NT2/D1 (cell line): ENCODE results near the gene PUDP.
A peak's percentile ranks its signal among the peaks of the same experiment; 100 is the strongest.

Experiments used
- DNase-seq: peaks from one replicate; pipeline ENCODE4 v3.0.0-alpha.2; 2011; ENCODE audit warnings: low read depth, low spot score
- H3K27me3 ChIP-seq: 2 replicates; pipeline ENCODE4 v1.6.0; 2011; ENCODE audit warnings: mild to moderate bottlenecking; ENCODE audit not compliant: insufficient read length, insufficient read depth
- H3K36me3 ChIP-seq: 2 replicates; pipeline ENCODE4 v1.6.1; 2011; ENCODE audit warnings: mild to moderate bottlenecking, low read length, mixed read lengths; ENCODE audit not compliant: insufficient read depth, insufficient read length
- H3K4me1 ChIP-seq: 2 replicates; pipeline ENCODE4 v1.5.1; 2011; ENCODE audit not compliant: insufficient read depth, insufficient read length
- H3K4me3 ChIP-seq: 2 replicates; pipeline ENCODE4 v1.5.1; 2011; ENCODE audit warnings: low read depth; ENCODE audit not compliant: insufficient read length
- H3K9ac ChIP-seq: 2 replicates; pipeline ENCODE4 v1.6.0; 2011; ENCODE audit warnings: low read depth; ENCODE audit not compliant: insufficient read length
- H3K9me3 ChIP-seq: 2 replicates; pipeline ENCODE4 v1.5.1; 2011; ENCODE audit warnings: mild to moderate bottlenecking, low read length; ENCODE audit not compliant: insufficient read depth
- SUZ12 ChIP-seq: IDR thresholded peaks from 2 replicates; pipeline ENCODE4 v1.6.1; 2011; ENCODE audit not compliant: insufficient read length, insufficient read depth; ENCODE audit errors: extremely low read depth
- YY1 ChIP-seq: IDR thresholded peaks from 2 replicates; pipeline ENCODE4 v1.6.1; 2011; ENCODE audit not compliant: insufficient read length, insufficient read depth
- ZNF274 ChIP-seq: IDR thresholded peaks from 2 replicates; pipeline ENCODE4 v1.6.1; 2011; ENCODE audit warnings: mild to moderate bottlenecking, low read depth, low read length

The PUDP gene

DNA sequence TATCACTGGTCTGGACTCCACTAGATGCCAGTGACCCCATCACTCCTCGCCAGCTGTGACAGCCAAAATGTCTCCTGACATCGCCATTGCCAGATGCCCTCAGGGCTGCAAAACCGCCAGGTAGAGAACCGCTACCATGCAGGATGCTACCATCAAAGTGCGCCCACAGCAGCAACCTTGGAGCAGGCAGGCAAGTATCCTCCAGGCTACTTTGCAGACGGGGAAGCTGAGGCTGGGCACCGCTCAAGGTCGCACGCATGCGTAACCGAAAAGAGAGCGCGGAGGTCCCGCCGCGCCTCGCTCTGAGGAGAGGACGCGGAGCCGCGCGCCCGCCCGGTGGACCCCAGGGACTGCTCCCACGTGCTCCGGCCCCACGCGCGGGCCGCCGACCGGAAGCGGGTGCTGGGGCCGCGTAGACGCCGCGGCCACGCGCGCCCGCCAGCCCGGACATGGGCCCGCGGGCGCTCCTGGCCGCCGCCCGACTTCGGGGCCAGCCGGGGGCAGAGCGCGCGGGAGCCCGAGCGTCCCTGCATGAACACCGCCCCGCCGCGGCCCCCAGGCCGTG, 458 bp downstream of the PUDP start, which contains the start of gene STS:
Gene STS, plus strand, starts transcription at position 300 of the 565 bp plus-strand sequence. CDS start 105,488 bp downstream, outside the sequence.
- H3K9me3 ChIP-seq = no peaks in the 10 kb centered on the region
- H3K36me3 ChIP-seq = no peaks in the 10 kb centered on the region
- peaks cover 2% of the 10 kb centered on the region for H3K4me1 ChIP-seq
- DNase-seq = no peak
- H3K27me3 ChIP-seq = no peaks in the 10 kb centered on the region
- H3K4me3 ChIP-seq = peak within 1 kb of the TSS; percentile 65
- H3K9ac ChIP-seq = peak within 1 kb of the TSS; percentile 91
- TF ChIP-seq YY1 (no peak), SUZ12 (no peak), ZNF274 (no peak)

DNA sequence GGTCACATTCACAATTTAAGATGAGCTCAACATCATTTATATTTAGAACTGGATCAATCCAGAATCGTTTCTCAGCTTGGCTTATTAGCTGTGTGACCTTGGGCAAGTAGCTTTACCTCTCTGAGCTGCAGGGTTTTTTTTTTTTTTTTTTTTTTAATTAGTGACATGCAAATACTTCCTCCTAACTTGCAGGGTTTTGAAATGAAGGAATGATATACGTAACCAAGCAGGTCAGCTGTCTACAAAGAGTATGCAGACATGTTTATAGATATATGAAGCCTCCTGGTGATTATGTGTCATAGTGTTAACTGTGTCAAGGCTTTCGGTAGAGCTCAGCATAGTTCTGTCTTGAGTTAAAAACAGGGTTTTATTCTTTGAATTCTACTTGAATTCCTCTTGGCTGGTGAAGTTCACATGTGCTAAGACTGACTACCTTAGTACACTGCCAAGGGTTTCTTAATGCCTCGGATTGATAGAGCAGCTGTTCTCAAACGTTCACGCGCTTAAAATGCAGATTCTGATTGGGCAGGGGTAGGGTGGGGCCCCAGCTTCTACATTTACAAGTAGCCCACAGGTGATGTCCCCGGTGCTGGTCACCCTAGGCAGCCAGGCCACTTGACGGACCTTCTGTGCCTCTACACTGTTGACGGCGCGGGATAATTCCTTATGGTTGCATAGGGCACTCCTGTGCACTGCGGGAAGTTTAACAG, 1.1 kb downstream of the PUDP start:
- TF ChIP-seq YY1 = no peak
- TF ChIP-seq ZNF274 = no peak
- no peak for TF ChIP-seq SUZ12
- DNase-seq = no peak
- Histone ChIP-seq H3K9ac (peak overlapping the region; percentile 82), H3K4me1 (peaks cover 2% of the 10 kb centered on the region), H3K4me3 (peak overlapping the region; percentile 65), H3K27me3 (no peaks in the 10 kb centered on the region), H3K9me3 (no peaks in the 10 kb centered on the region), H3K36me3 (no peaks in the 10 kb centered on the region)

DNA sequence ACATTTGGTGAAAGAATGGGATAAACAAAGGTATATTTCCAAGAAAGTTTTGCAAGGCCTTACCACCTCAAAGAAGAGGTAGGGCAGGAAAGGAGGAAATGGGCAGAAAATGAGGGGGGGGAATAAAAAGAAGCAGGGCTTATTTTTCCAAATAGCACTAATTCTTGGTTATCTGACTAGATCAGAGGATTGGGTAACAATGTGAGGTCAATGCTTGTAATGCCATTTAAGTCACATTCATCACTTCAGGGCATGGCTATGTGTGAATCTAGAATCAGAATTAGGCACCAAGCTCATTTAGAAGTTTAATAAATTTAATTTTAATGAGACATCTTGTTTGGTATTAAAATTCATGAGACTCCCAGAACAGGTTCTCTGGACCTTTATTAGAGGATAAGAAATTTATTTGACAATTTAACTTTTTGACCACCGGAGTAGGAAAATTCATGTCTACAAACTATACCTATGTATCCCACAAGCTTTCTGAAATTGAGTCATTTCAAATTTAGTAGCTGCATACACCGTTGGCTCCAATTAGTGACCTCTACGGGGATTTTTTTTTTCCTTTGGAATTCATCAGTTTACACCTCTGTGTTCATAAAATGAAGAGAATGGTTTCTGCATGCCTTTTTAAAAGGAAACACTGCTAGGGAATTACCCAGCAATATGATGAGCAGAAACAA, 1.8 kb downstream of the PUDP start:
- Histone ChIP-seq H3K4me1 (peaks cover 2% of the 10 kb centered on the region), H3K36me3 (no peaks in the 10 kb centered on the region), H3K9me3 (no peaks in the 10 kb centered on the region), H3K27me3 (no peaks in the 10 kb centered on the region), H3K9ac (no peak overlapping the region), H3K4me3 (no peak overlapping the region)
- no peak for TF ChIP-seq SUZ12
- no peak for TF ChIP-seq YY1
- TF ChIP-seq ZNF274 = no peak
- DNase-seq = no peak

DNA sequence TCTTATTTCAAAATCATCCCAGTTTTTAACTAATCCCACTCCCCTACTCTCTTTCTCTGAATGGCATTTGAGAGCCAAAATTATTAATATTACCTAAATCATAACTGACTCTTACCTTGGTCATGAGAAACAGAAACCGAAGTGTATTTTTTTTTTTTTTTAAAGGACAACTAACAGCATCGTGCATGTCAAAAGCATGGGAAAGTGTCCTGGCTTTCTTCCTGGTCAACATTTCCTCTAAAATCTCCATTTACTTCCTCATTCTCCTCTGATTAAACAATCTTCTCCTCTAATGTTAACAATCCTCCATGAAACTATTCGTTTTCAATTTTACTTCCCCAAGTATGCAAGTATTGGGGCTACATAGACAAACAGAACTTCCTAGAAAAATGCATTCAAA, 2.5 kb downstream of the PUDP start:
- Histone ChIP-seq H3K4me1 (peaks cover 2% of the 10 kb centered on the region), H3K4me3 (no peak overlapping the region), H3K27me3 (no peaks in the 10 kb centered on the region), H3K36me3 (no peaks in the 10 kb centered on the region), H3K9me3 (no peaks in the 10 kb centered on the region), H3K9ac (no peak overlapping the region)
- no peak for DNase-seq
- TF ChIP-seq ZNF274 (no peak), YY1 (no peak), SUZ12 (no peak)

DNA sequence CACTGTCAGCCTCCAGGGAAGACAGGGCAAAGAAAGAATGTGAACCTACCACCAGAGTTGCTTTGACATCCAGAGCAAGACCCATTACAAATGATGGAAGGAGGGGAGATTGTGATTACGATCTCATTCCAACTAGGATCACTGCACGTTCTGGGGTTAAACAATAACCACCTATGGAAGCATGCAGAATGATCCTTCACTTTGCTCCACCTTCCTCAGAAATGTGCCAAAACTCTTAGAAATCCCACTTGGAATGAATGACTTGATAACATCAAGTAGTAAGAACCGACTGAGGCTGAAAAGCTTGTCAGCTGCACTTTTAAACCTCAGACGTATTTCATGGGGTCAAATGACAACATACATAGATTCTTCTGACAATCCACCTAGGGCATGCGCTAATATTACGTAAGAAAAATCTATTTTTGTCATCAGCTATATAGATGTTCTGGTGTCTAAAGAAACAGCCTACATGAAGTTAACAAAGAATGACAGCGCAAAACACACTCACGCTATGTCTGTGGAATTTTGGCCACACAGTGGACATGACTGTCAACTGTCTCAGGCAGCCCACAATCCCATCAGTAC, 3.9 kb downstream of the PUDP start:
- Histone ChIP-seq H3K27me3 (no peaks in the 10 kb centered on the region), H3K4me1 (peaks cover 2% of the 10 kb centered on the region), H3K4me3 (no peak overlapping the region), H3K9me3 (no peaks in the 10 kb centered on the region), H3K36me3 (peaks cover 3% of the 10 kb centered on the region), H3K9ac (no peak overlapping the region)
- no peak for TF ChIP-seq ZNF274
- no peak for TF ChIP-seq YY1
- no peak for TF ChIP-seq SUZ12
- DNase-seq = no peak

DNA sequence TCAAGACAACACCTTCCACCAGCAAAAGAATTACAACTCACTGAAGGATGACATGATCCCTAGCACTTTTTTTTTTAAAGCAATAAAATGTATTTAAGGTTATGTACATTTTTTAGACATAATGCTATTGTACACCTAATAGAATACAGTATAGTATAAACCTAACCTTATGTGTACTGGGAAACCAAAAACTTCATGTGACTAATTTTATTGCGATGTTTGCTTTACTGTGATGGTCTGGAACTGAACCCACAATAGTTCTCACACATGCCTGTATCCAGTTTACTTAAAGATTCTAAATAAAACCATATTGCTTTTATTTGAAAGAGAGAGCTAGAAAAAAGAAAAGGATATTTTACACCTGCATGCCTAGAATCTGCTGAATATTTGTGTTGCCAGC, 4.9 kb downstream of the PUDP start:
- TF ChIP-seq YY1 = no peak
- TF ChIP-seq SUZ12 = no peak
- H3K4me1 ChIP-seq = peaks cover 2% of the 10 kb centered on the region
- H3K9me3 ChIP-seq = no peaks in the 10 kb centered on the region
- H3K4me3 ChIP-seq = no peak overlapping the region
- no peak overlapping the region for H3K9ac ChIP-seq
- DNase-seq = no peak
- no peaks in the 10 kb centered on the region for H3K27me3 ChIP-seq
- H3K36me3 ChIP-seq = peaks cover 4% of the 10 kb centered on the region
